SK-N-SH (cell line): ENCODE measurements around the gene TMEM138.

Source experiments
- EP300 ChIP-seq, 2 experiments: IDR thresholded peaks; 2 replicates each; pipeline versions ENCODE4 v1.4.0 to v1.6.1; 2012; ENCODE audit warnings: borderline replicate concordance in 1 of 2, low read depth in 1 of 2, low read length in 1 of 2
- EZH2phosphoT487 ChIP-seq: fragments of 200-600 bp; sonication (generic); IDR thresholded peaks from 2 replicates; pipeline ENCODE4 v1.6.1; 2017; ENCODE audit warnings: low read depth, mixed run types, mild to moderate bottlenecking, antibody characterized with exemption, moderate library complexity, borderline replicate concordance
- FOSL2 ChIP-seq: IDR thresholded peaks from 2 replicates; pipeline ENCODE4 v1.4.0; 2012; ENCODE audit warnings: low read depth, mild to moderate bottlenecking, moderate library complexity, borderline replicate concordance
- POLR2AphosphoS5 ChIP-seq: IDR thresholded peaks from 2 replicates; pipeline ENCODE4 v1.6.1; 2012; ENCODE audit warnings: low read depth, low read length
- RFX5 ChIP-seq: IDR thresholded peaks from 2 replicates; pipeline ENCODE4 v1.6.1; 2012; ENCODE audit warnings: mild to moderate bottlenecking, improper control_type of control experiment, low read length
- TAF1 ChIP-seq: IDR thresholded peaks from 2 replicates; pipeline ENCODE4 v1.6.1; 2012; ENCODE audit warnings: low read depth, mild to moderate bottlenecking, low read length, moderate library complexity, borderline replicate concordance
- TCF12 ChIP-seq: IDR thresholded peaks from 2 replicates; pipeline ENCODE4 v1.4.0; 2012
- TEAD4 ChIP-seq: IDR thresholded peaks from 2 replicates; pipeline ENCODE4 v1.4.0; 2012; ENCODE audit warnings: mild to moderate bottlenecking, borderline replicate concordance; ENCODE audit not compliant: insufficient read depth
- TF ChIP-seq, protein P1 (sequence below): fragments of 200-600 bp; sonication (generic); IDR thresholded peaks from 2 replicates; pipeline ENCODE4 v1.6.1; 2017; ENCODE audit warnings: antibody characterized with exemption, mild to moderate bottlenecking, moderate library complexity
- TF ChIP-seq, protein P2 (sequence below): IDR thresholded peaks from 2 replicates; pipeline ENCODE4 v1.6.1; 2012; ENCODE audit warnings: mild to moderate bottlenecking, low read depth, low read length, moderate library complexity
- TF ChIP-seq, protein P3 (sequence below): IDR thresholded peaks from 2 replicates; pipeline ENCODE4 v1.4.0; 2012; ENCODE audit warnings: low read depth

DNA sequence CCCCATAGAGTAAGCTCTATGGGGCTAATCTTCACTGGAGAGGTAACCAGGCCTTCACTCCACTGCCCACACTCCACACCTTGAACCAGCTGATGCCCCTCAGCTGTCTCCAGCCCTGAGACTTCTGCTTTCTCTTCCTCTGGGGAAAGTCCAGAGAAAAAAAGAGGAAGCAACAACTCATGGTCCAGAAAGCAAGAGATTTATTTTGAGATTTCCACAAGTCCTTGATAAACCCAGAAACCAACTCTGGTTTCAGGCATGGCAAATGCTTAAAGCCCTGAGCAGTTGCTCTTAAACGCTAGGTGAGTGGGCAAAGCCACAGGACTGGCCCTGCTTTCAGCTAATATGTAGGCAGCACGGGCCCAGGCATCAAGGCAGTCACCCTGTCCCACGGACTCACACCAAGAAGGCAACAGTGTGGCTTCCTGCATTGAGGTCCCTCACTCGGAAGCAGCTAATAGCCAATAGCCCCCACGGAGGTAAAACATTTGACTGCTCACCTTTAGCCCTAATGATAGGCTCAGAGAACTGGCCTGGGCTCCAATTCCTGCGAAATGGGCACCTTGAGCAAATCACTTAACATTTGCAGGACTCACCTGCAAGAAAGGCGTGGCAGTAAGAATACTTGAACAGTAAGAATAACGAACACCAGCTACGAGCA is 4.8 kb upstream of the TMEM138 start:
- TF ChIP-seq, protein P1, sequence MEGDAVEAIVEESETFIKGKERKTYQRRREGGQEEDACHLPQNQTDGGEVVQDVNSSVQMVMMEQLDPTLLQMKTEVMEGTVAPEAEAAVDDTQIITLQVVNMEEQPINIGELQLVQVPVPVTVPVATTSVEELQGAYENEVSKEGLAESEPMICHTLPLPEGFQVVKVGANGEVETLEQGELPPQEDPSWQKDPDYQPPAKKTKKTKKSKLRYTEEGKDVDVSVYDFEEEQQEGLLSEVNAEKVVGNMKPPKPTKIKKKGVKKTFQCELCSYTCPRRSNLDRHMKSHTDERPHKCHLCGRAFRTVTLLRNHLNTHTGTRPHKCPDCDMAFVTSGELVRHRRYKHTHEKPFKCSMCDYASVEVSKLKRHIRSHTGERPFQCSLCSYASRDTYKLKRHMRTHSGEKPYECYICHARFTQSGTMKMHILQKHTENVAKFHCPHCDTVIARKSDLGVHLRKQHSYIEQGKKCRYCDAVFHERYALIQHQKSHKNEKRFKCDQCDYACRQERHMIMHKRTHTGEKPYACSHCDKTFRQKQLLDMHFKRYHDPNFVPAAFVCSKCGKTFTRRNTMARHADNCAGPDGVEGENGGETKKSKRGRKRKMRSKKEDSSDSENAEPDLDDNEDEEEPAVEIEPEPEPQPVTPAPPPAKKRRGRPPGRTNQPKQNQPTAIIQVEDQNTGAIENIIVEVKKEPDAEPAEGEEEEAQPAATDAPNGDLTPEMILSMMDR: no peak
- TF ChIP-seq TAF1 (no peak), POLR2AphosphoS5 (no peak), TEAD4 (no peak), RFX5 (no peak), EZH2phosphoT487 (no peak), EP300 (IDR thresholded peaks at IDR 0.05; ENCODE audit: borderline replicate concordance in 1 of 2, low read depth in 1 of 2, low read length in 1 of 2) (no peak), FOSL2 (no peak), TCF12 (no peak)
- TF ChIP-seq, protein P2, sequence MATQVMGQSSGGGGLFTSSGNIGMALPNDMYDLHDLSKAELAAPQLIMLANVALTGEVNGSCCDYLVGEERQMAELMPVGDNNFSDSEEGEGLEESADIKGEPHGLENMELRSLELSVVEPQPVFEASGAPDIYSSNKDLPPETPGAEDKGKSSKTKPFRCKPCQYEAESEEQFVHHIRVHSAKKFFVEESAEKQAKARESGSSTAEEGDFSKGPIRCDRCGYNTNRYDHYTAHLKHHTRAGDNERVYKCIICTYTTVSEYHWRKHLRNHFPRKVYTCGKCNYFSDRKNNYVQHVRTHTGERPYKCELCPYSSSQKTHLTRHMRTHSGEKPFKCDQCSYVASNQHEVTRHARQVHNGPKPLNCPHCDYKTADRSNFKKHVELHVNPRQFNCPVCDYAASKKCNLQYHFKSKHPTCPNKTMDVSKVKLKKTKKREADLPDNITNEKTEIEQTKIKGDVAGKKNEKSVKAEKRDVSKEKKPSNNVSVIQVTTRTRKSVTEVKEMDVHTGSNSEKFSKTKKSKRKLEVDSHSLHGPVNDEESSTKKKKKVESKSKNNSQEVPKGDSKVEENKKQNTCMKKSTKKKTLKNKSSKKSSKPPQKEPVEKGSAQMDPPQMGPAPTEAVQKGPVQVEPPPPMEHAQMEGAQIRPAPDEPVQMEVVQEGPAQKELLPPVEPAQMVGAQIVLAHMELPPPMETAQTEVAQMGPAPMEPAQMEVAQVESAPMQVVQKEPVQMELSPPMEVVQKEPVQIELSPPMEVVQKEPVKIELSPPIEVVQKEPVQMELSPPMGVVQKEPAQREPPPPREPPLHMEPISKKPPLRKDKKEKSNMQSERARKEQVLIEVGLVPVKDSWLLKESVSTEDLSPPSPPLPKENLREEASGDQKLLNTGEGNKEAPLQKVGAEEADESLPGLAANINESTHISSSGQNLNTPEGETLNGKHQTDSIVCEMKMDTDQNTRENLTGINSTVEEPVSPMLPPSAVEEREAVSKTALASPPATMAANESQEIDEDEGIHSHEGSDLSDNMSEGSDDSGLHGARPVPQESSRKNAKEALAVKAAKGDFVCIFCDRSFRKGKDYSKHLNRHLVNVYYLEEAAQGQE: no peak
- TF ChIP-seq, protein P3, sequence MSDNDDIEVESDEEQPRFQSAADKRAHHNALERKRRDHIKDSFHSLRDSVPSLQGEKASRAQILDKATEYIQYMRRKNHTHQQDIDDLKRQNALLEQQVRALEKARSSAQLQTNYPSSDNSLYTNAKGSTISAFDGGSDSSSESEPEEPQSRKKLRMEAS: no peak
